Inferior parietal cortex (tissue), 1 donor: ENCODE results near the gene SEPTIN10.
"Not testable (repeated sequence)": the region's sequence is repeated elsewhere in the genome, so short reads cannot be mapped to it uniquely, and the experiment has no call there.

Experiments
- DNase-seq: peaks from one replicate; pipeline ENCODE4 v3.0.0-alpha.2; 2016; ENCODE audit errors: extremely low spot score

The SEPTIN10 gene

GRCh38 chr2:109545828-109546713 is 67.7 kb downstream of the SEPTIN10 start:
- DNase-seq, result peak; percentile 83

GRCh38 chr2:109542384-109542783 is 71.4 kb downstream of the SEPTIN10 start:
- no peak for DNase-seq

- DNase-seq, result no peak
Observed at GRCh38 chr2:109538546-109538945, 75.2 kb downstream of the SEPTIN10 start.

GRCh38 chr2:109537565-109538222 is 76.1 kb downstream of the SEPTIN10 start:
- no peak for DNase-seq

GRCh38 chr2:109536556-109536955 is 77.2 kb downstream of the SEPTIN10 start:
- not testable (repeated sequence) for DNase-seq

- DNase-seq, result no peak
Observed at GRCh38 chr2:109535217-109535946, 78.4 kb downstream of the SEPTIN10 start.

GRCh38 chr2:109533823-109534222 is 79.9 kb downstream of the SEPTIN10 start:
- no peak for DNase-seq

GRCh38 chr2:109532728-109533076 is 81.1 kb downstream of the SEPTIN10 start:
- no peak for DNase-seq

- DNase-seq, result no peak
Observed at GRCh38 chr2:109531896-109532727, 81.7 kb downstream of the SEPTIN10 start.

GRCh38 chr2:109531221-109531620 is 82.5 kb downstream of the SEPTIN10 start:
- no peak for DNase-seq

GRCh38 chr2:109530712-109531111 is 83.1 kb downstream of the SEPTIN10 start:
- no peak for DNase-seq

GRCh38 chr2:109529532-109530449 is 84.0 kb downstream of the SEPTIN10 start:
- DNase-seq, result no peak

GRCh38 chr2:109528811-109529501 is 84.8 kb downstream of the SEPTIN10 start:
- DNase-seq, result no peak

GRCh38 chr2:109527846-109528705 is 85.7 kb downstream of the SEPTIN10 start:
- no peak for DNase-seq

GRCh38 chr2:109527079-109527478 is 86.7 kb downstream of the SEPTIN10 start:
- no peak for DNase-seq

- no peak for DNase-seq
Observed at GRCh38 chr2:109526442-109526970, 87.3 kb downstream of the SEPTIN10 start.

- no peak for DNase-seq
Observed at GRCh38 chr2:109525836-109526235, 87.9 kb downstream of the SEPTIN10 start.

- no peak for DNase-seq
Observed at GRCh38 chr2:109523536-109524361, 90.0 kb downstream of the SEPTIN10 start.
